Vagina (tissue), 2 donors: Measurements from ENCODE around the gene RNASE7.

Source experiments
- CTCF ChIP-seq, 3 experiments: fragments of 450-650 bp in 2 of 3; fragments of 200-600 bp in 1 of 3; sonication (generic) in 1 of 3; IDR thresholded peaks; one replicate each; pipeline ENCODE4 v1.5.1; 2017 to 2019; ENCODE audit warnings: antibody characterized with exemption in 3 of 3, mild to moderate bottlenecking in 2 of 3, moderate library complexity in 2 of 3
- POLR2A ChIP-seq, 2 donors: fragments of 450-650 bp; IDR thresholded peaks; one replicate each; pipeline ENCODE4 v1.6.1; 2017; ENCODE audit warnings: antibody characterized with exemption in 2 of 2, mild to moderate bottlenecking in 2 of 2, moderate library complexity in 2 of 2
- POLR2AphosphoS5 ChIP-seq, 2 donors: sonication (generic); formaldehyde crosslinking; IDR thresholded peaks; one replicate each; pipeline ENCODE4 v1.9.0; 2017; ENCODE audit warnings: antibody characterized with exemption in 2 of 2, mild to moderate bottlenecking in 2 of 2, low read depth in 1 of 2; ENCODE audit not compliant: insufficient read depth in 1 of 2

DNA sequence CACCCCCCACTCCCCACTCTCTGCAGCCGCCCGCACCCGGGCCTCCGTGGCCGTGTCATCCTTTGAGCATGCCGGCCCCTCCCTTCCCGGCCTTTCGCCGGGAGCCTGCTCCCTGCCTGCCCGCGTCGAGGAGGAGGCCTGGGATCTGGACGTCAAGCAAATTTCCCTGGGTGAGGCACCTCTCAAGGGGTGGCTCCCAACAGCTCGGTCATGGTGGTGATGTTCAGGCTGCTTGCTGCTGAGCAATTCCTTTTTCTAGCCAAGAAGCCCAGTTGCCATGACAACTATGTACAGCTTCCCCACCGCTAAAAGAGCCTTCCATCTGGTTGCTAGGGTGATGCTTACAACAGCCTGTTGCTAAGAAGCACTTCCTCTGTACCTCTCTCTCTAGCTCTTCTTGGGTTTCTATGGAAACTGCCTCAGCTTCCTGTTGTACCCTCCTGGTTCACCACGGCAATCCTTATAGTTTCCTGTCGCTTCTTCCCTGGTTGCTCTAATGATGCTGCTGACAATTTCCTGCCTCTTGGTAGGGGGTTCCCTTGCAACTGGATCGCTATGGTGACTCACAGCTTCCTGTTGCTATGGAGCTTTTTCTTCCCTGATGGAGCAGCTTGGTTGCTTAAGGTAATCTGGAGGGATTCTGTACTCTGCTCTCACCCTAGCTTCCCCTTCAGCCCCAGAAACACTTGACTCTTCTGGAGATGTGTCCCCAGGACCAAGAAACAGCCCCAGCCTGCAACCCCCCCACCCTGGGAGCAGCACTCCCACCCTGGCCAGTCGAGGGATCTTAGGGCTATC lies 45.3 kb downstream of the RNASE7 start:
- no peak for TF ChIP-seq POLR2A (IDR thresholded peaks at IDR 0.05)
- no peak for TF ChIP-seq CTCF (IDR thresholded peaks at IDR 0.05)
- peak in 1 of 2 donors; percentile 23 for TF ChIP-seq POLR2AphosphoS5 (IDR thresholded peaks at IDR 0.05; ENCODE audit: insufficient read depth in 1 of 2, low read depth in 1 of 2)
